GM20431 (cell line): ENCODE data around the gene THY1.
"Not testable (repeated sequence)": the region's sequence is repeated elsewhere in the genome, so short reads cannot be mapped to it uniquely, and the experiment has no call there.

Experiments
- in situ Hi-C: fragments of 300-500 bp; cut with MseI, MboI; formaldehyde crosslinking; loops from one replicate; pipeline ENCODE4 v1.15.0; 2020; ENCODE audit warnings: low sequenced_read_pairs; ENCODE audit not compliant: unreplicated experiment

The THY1 gene

DNA sequence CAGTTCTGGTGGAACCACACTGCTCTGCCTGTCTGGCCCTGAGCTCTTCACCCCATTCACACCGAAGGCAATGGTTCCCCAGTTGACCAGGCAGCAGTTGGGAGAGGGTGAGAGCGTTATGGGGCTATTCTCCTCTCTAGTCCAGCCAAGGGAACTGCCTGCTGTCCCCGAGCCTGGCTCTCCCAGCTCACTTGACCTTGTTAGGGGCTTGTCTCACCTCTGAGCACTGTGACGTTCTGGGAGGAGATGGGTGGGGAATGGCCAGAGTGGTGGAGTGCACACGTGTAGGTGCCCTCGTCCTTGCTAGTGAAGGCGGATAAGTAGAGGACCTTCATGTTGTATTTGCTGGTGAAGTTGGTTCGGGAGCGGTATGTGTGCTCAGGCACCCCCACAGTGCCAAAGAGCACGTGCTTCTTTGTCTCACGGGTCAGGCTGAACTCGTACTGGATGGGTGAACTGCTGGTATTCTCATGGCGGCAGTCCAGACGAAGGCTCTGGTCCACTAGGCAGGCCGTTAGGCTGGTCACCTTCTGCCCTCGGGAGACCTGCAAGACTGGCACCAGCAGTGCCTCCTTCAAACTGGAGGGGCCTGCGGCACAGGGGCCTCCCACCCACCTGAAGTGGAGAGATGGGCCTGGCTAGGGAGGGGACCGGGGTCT is 3.0 kb downstream of the THY1 start:
- in situ Hi-C loops: no loop called here

DNA sequence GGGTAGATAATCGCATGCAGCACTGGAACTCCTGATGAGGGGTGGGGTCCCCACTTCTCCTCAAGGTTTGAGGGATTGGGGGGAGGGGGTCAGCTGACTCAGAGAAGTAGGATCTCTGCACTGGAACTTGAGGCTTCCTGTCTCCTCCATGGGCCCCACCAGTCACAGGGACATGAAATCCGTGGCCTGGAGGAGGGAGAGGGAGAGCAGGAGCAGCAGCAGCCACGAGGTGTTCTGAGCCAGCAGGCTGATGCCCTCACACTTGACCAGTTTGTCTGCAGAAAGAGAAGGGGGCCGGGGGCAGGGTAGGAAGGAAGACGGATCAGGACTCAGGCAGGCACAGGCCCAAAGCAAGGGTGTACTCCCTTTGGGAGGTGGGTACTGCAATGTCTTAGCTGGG is 3.7 kb downstream of the THY1 start:
- in situ Hi-C loops: no loop called here

DNA sequence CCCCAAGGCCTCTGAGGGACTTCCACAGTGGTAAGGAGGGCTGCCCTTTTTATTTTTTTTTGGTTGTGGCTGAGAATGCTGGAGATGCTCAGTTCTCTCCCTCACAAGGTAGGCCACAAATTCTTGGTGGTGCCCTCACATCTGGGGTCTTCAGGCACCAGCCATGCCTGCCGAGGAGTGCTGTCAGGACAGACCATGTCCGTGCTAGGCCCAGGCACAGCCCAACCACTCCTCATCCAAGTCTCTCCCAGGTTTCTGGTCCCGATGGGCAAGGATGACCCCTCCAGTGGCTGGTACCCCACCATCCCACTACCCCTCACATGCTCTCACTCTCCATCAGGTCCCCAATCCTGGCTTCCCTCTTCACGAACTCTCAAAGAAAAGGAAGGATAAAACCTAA is 4.2 kb downstream of the THY1 start:
- in situ Hi-C loops: no loop called here

DNA sequence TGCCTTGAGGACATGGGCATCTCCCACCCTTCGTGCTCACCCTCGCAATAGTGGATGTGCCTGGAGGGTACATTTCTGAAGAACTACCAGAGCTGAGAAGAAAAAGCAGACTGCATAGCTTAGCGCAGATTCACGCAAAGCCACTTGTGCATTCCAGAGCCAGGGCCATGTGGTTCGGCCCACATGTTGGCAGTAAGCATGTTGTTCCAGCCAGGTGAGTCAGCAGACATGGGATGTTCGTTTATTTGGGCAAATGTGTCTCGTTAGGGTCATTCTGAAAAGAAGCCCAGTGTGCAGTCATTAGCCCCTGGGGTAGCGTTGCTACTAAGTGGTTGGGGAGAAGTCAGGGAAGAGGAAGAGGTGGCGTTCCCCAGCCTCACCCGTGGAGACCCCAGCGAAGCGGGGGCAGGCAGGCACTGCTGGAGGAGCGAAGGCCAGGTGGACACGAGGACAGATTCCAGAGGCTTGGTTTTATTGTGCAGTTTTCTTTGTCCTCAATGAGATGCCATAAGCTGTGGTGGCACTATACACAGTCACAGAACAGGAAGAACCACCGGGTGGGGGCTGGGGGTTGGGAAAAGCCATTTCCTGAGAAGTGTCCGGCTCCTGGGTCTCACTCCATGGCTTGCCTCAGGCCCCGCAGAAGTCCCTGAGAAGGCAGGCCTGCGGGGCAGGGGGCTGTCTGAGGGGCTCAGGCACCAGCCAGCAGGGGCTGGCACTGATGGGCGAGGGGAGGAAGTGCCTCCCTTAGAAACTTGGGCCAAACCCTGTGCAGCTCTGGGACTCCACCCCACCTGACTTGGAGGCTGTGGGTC is 5.0 kb downstream of the THY1 start:
- in situ Hi-C loops: no loop called here

DNA sequence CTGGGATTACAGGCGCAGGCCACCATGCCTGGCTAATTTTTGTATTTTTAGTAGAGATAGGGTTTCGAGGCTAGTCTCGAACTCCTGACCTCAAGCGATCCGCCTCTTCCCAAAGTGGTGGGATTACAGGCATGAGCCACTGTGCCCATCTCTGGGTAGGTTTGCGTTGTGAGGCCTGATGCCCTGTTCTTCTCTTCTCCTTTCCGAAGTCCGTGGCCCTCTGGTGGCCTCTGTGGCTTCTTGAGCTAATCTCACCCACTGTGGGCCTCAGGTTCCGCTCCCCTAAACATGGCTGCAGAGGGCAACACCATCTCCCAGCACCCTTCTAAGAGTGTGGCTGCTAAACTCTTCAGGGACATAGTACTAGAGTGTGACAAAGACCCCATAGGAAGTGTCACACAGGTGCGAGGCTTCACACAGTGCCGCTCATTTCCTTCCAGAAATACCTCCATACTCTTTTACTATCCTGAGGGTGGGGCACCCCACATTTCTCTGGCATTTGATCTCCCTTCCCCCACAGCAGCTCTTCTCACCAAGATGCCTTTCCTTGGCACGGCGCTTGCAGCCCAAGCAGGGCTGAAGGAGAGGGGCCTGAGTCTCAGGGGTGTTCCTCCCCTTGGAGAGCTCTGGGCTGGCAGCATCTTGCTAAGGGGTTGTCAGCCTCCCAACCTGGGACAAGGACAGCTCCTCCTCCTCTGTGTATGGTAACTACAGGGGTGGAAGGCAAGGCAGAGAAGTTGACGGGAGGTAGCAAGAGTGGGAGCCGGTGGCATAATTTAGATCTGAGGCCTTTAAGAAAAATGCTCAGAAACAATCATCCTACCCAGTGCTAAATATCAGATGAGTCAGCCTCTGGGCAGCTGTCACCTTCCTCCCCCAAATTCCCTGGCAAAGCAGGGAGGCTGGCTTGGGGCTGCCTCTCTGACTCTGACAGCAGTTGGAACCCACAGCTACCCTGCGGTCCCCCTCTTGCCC is 6.1 kb downstream of the THY1 start:
- in situ Hi-C loops: no loop called here

DNA sequence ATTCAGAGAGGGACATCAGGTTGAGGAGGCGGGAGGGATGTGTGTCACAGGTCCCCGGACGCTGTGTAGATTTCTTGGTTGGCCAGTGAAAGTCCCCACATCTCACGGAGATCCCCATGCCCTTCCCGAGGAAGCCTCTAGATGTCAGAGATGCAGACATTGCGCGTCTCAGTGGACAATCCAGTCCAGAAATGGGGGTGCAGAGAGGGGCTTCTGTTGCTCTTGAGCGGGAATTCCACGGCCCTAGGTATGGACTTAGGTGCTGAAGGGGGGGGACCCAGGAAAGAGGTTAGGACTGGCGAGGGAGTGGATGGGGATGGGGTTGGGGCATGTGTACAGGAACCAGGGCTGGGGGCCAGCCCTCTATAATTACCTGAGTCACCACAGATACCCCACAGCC is 7.0 kb downstream of the THY1 start:
- in situ Hi-C loops: no loop called here

DNA sequence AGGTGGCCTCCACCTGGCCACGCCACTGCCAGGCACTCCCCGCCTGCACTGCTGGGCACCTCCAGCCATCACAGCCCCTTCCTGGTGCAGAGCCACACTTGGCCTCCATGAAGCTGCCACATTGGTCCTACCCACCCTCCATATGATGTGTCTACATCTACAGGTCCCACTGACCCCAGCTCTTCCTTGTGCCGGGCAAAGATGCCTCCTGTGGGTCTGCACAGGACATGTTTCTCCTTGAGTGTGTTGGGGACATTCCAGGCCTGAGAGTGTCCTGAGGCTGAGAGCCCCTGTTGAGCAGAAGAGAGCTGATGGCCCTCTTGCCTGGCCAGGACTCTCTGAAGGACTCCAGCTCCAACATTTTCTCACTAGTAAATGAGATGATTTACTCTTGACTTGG is 7.5 kb downstream of the THY1 start:
- in situ Hi-C loops: no loop called here

DNA sequence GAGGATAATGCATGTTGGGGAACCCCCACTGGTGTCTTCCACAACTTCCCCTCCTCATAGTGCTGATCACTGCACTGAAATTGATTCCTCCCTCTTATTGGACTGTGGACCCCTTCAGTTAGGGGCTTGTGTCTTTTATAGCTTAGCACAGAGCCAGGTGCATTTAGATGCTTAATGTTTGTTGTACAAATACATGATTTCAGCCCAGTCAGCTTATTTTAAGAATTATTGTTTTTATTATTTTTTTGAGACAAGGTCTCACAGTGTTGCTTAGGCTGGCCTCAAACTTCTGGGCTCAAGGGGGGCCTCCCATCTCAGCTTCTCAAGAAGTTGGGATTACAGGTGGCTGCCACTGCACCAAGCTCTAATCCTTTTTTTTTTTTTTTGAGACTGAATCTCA is 8.2 kb downstream of the THY1 start:
- in situ Hi-C loops: no loop called here

DNA sequence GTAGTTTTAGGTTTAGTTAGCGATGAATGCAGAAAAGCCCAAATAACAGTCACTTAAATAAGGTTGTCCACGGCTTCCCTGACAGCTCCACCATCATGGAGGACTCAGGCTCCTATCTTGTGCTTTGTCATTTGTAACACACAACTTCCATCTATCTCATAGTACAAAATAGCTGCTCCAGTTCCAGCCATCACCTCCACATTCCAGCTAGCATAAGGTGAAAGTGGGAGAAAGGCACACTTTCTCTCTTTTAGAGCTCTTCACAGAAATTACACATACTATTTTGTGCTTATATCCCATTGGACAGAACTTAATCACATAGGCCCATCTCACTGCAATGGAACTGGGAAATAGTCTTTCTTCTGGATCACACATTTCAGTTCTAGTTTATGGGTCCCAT is 8.7 kb downstream of the THY1 start:
- in situ Hi-C loops: no loop called here

DNA sequence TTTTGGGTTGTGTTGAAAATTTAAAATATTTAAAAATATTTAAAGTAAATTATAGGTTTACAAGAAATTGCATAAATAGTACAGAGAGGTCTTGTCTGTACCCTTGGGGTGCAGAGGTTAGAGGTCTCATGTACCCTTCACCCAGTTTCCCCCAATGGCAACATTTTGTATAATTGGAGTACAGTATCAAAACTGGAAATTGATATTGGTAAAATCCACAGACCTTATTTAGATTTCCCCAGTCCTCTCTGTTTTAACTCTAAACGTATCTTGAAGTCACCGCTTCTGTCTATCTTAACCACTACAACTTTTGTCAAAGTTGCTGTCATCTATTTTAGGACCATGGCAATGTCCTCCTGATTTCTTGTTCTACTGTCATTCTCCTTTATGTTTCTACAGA is 10.9 kb downstream of the THY1 start:
- in situ Hi-C loops: no loop called here

DNA sequence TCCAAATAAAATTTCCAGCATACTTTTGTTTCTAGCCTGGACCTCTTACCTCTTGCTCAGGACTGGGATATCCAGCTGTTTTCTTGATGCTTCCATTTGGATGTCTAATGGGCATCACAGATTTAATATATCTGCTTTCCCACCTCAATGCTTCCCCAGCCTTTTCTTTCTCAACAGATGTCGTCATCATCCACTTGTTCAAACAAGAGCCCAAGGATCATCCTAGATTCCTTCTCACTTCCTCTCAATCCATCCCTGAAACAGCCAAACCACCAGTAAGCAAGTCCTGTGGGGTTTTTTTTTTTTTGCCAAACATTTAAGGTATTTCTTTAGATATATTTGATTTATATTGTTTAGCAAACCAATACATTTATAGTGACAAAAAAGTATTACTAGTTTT is 12.5 kb downstream of the THY1 start:
- in situ Hi-C loops: no loop called here

DNA sequence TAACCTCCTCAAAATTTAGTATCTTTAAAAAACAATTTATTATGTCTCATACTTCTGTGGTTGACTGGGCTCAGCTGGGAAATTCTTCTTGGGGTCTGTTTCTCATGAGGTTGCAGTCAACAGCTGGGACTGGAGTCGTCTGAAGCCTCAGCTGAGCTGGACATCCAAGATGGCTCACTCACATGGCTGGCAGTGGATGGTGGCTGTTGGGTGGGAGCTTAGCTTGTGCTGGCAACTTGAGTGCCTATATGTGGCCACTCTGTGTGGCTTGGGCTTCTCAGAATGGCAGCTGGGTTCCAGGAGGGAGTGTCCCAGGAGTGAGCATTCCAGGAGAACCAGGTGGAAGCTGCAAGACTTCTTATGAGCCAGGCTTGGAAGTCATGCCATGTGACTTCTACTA is 13.2 kb downstream of the THY1 start:
- in situ Hi-C loops: no loop called here

DNA sequence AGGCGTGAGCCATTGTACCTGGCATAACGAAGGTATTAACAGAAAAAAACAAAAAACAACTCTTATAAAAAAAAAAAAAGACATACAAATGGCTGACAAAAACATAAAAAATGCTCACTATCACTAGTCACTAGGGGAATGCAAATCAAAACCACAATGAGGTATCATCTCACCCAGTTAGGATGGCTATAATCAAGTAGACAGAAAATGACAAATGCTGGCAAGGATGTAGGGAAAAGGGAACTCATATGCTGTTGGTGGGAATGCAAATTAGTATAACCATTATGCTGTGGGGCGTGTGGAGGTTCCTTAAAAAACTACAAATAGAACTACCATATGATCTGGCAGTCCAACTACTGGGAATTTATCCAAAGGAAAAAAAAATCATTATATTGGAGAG is 17.0 kb downstream of the THY1 start:
- in situ Hi-C loops: no loop called here

DNA sequence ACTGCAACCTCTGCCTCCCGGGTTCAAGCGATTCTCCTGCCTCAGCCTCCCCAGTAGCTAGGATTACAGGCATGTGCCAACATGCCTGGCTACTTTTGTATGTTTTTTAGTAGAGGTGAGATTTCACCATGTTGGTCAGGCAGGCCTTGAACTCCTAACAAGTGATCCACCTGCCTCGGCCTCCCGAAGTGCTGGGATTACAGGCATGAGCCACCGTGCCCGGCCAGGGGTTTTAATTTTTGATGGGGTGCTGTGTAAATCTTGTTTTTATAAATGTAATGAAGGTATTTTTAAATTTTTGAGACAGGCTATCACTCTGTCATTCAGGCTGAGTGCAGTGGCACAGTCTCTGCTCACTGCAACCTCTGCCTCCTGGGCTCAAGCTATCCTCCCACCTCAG is 17.5 kb downstream of the THY1 start:
- in situ Hi-C loops: not testable (repeated sequence)

DNA sequence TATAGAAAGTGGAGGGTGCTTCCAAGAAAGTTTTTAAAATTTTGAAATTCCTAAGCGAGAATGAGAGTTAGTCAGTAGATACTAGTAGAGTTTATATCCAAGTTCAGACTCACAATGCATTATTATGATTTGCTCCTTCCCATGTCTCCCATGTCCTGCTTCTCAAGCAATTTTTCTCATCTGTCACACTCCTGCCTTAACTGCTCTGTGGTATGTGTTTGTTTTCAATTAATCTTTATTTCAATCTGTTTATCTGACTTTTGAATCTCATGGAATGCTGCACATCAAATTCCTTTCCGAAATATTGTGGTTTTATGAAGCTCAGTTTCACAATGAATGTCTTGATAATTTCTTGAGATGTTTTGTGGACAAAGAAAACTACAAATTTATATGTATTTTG is 18.1 kb downstream of the THY1 start:
- in situ Hi-C loops: no loop called here

DNA sequence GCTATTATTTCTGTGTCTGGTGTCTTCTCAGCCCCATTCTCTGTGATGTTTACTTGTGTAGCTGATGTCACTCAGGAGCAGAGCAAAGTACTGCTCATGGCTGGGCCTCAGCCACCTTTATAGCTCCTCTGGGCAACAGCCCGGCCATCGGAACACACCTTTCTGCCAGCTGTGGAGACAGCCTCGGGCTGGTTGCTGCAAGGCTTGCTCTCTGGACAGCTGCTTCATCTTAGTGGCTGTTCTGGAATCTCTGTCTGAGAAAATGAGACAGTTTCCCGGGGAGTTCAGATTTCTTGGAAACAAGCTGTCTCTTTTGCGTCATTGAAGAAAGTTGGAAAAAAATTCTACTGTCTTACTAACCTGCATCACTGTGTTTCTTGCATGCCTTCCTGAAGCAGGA is 20.0 kb downstream of the THY1 start:
- in situ Hi-C loops: no loop called here

DNA sequence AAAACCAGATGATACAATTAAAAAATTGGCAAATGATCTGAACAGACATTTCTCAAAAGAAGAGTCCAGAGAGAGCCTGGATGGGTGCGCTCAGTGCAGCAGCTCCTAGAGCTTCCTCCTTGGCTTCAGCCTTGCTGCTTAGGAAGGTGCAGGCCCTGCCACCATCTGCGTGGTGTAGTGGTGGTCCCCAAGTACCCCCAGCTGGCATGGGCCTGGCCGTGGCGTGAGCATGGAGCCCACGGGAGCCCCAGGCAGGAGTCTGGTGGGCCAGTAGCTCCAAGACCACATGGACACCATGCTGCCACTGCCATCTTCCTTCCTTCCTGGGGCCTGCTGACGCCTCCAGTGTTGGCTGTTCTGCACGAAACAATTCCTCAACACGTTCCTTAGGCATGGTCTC is 20.5 kb downstream of the THY1 start:
- in situ Hi-C loops: no loop called here

DNA sequence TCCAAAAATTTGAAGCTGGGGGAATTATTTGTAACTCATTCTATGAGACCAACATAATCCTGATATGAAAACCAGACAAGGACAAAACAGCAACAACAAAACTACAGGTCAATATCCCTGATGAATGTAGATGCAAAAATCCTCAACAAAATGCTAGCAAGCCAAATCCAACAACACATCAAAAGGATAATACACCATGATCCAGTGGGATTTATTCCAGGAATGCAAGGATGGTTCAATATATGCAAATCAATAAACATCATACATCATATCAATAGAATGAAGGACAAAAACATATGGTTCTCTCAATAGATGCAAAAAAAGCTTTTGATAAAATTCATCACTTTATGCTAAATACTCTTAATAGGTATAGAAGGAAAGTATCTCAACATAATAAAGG is 22.1 kb downstream of the THY1 start:
- in situ Hi-C loops: no loop called here

DNA sequence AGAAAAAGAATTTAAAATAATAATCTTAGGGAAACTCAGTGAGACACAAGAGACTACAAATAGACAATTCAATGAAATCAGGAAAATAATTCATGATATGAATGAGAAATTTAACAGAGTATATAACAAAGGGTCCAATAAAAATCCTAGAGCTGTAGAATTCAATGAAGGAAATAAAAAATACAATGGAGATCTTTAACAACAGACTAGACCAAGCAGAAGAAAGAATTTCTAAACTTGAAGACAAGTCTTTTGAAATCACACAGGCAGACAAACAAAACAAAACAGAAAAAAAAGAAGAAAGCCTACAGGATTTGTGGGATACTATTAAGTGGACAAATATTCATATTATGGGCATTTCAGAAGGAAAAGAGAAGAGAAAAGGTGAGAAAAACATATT is 25.2 kb downstream of the THY1 start:
- in situ Hi-C loops: no loop called here

DNA sequence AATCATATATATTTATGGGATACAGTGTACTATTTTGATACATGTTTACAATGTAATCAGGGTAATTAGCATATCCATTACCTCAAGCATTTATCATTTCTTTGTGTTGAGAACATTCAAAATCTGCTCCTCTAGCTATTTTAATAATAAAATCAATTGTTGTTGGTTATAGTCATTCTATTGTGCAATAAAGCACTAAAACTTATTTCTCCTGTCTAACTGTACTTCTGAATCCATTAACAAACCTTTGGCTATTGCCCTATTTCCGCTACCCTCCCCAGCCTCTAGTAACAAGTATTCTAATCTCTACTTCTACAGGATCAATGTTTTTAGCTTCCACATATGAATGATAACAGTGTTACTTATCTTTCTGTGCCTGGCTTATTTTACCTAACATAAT is 26.1 kb downstream of the THY1 start:
- in situ Hi-C loops: no loop called here

DNA sequence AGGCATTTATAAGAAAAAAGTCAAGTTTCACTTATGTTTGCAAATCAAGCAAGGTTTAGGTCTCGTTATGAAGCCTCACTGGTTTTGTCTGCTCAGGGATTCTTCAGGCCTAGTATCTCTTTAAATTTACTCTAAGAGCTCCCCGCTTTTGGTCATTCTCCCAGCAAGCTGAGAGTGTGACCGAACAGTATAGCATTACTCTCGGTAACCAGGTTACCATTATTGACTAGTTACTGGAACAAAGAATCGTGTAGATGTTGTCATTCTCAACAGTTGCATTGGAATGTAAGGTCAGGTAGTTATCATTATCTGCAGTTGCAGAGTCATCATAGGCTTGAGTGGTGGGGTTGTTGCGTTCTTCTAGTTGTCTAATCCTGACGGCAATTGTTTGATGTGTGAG is 31.7 kb downstream of the THY1 start:
- in situ Hi-C loops: no loop called here
